Neuronal stem cell (in vitro differentiated cells): ENCODE results near the gene CNNM1.

Experiments
- DNase-seq: peaks from one replicate; pipeline ENCODE4 v3.0.0-alpha.2; 2013; ENCODE audit warnings: low spot score
- H2AFZ ChIP-seq: one replicate; pipeline ENCODE4 v1.6.1; 2013; ENCODE audit warnings: mild to moderate bottlenecking, low read length, inconsistent platforms
- H2AK5ac ChIP-seq: 2 replicates; pipeline ENCODE4 v1.6.1; 2013; ENCODE audit warnings: low read depth, mild to moderate bottlenecking, inconsistent platforms, low read length, moderate library complexity, mixed read lengths
- H2BK120ac ChIP-seq: 2 replicates; pipeline ENCODE4 v1.6.1; 2013; ENCODE audit warnings: low read depth, mild to moderate bottlenecking, inconsistent platforms, low read length, moderate library complexity, mixed read lengths
- H2BK12ac ChIP-seq: one replicate; pipeline ENCODE4 v1.6.1; 2013; ENCODE audit warnings: low read length, inconsistent platforms
- H2BK15ac ChIP-seq: 2 replicates; pipeline ENCODE4 v1.6.1; 2013; ENCODE audit warnings: mild to moderate bottlenecking, low read length, inconsistent platforms, mixed read lengths
- H2BK5ac ChIP-seq: one replicate; pipeline ENCODE4 v1.6.1; 2013; ENCODE audit warnings: inconsistent platforms, mild to moderate bottlenecking, low read length, moderate library complexity
- H3K14ac ChIP-seq: one replicate; pipeline ENCODE4 v1.6.1; 2013; ENCODE audit warnings: low read length, inconsistent platforms
- H3K18ac ChIP-seq: 2 replicates; pipeline ENCODE4 v1.6.1; 2013; ENCODE audit warnings: low read length, inconsistent platforms
- H3K23ac ChIP-seq: 2 replicates; pipeline ENCODE4 v1.6.1; 2013; ENCODE audit warnings: low read depth, mild to moderate bottlenecking, mixed read lengths, low read length, inconsistent platforms; ENCODE audit not compliant: poor library complexity
- H3K27ac ChIP-seq: replicated peaks from 3 replicates; pipeline ENCODE4 v1.5.1; 2013; ENCODE audit warnings: low read length, inconsistent platforms
- H3K27me3 ChIP-seq, 3 experiments: 2 replicates each; pipeline ENCODE4 v1.6.1; 2013; ENCODE audit warnings: low read length in 3 of 3, mild to moderate bottlenecking in 2 of 3, inconsistent platforms in 1 of 3, low read depth in 1 of 3, mixed read lengths in 1 of 3, moderate library complexity in 1 of 3; ENCODE audit not compliant: control insufficient read depth in 3 of 3, insufficient read depth in 3 of 3
- H3K36me3 ChIP-seq, 2 donors: replicated peaks in 1 of 2; 2 replicates each; pipeline ENCODE4 v1.6.1; 2013; ENCODE audit warnings: low read length in 2 of 2; ENCODE audit not compliant: control insufficient read depth in 2 of 2, insufficient read depth in 2 of 2
- H3K4ac ChIP-seq: 2 replicates; pipeline ENCODE4 v1.6.1; 2013; ENCODE audit warnings: inconsistent platforms, mild to moderate bottlenecking, low read length, moderate library complexity
- H3K4me1 ChIP-seq, 2 donors: 1 replicate in 1 of 2; 2 replicates in 1 of 2; pipeline ENCODE4 v1.6.1; 2013; ENCODE audit warnings: low read length in 2 of 2, low read depth in 1 of 2; ENCODE audit not compliant: control insufficient read depth in 2 of 2, insufficient read depth in 1 of 2
- H3K4me2 ChIP-seq: one replicate; pipeline ENCODE4 v1.6.1; 2013; ENCODE audit warnings: mild to moderate bottlenecking, low read length, inconsistent platforms; ENCODE audit not compliant: insufficient read depth, poor library complexity, severe bottlenecking
- H3K4me3 ChIP-seq, 2 donors: 2 replicates each; pipeline ENCODE4 v1.5.1; 2013; ENCODE audit warnings: low read length in 2 of 2, mild to moderate bottlenecking in 2 of 2, inconsistent platforms in 1 of 2, moderate library complexity in 1 of 2
- H3K79me1 ChIP-seq: one replicate; pipeline ENCODE4 v1.6.1; 2013; ENCODE audit warnings: low read depth, mild to moderate bottlenecking, inconsistent platforms, low read length, moderate library complexity
- H3K9ac ChIP-seq: one replicate; pipeline ENCODE4 v1.6.1; 2013; ENCODE audit warnings: mild to moderate bottlenecking, low read depth, low read length, inconsistent platforms; ENCODE audit not compliant: poor library complexity
- H3K9me3 ChIP-seq, 2 donors: replicated peaks in 1 of 2; 2 replicates each; pipeline versions ENCODE3 to v1.6.1; 2013; ENCODE audit warnings: low read length in 2 of 2, mild to moderate bottlenecking in 2 of 2, inconsistent platforms in 1 of 2, low read depth in 1 of 2, mixed read lengths in 1 of 2, moderate library complexity in 1 of 2; ENCODE audit not compliant: control insufficient read depth in 2 of 2, insufficient read depth in 1 of 2
- H4K8ac ChIP-seq: one replicate; pipeline ENCODE4 v1.6.1; 2013; ENCODE audit warnings: low read depth, mild to moderate bottlenecking, inconsistent platforms, low read length, moderate library complexity
- H4K91ac ChIP-seq: one replicate; pipeline ENCODE4 v1.6.1; 2013; ENCODE audit warnings: low read length, low read depth, mild to moderate bottlenecking, inconsistent platforms; ENCODE audit not compliant: poor library complexity
- WGBS, 2 donors: extraction: QIAGEN DNeasy Blood & Tissue Kit; methylation state at CpG; one replicate each; pipeline ENCODE4 v1.1.7; 2013; ENCODE audit warnings: missing lambda C conversion rate in 2 of 2, mixed read lengths in 1 of 2; ENCODE audit not compliant: insufficient read length in 2 of 2, insufficient replicate concordance in 1 of 2; ENCODE audit errors: extremely low coverage in 2 of 2; 5-methylcytosine and 5-hydroxymethylcytosine counted together

CNNM1 gene

DNA sequence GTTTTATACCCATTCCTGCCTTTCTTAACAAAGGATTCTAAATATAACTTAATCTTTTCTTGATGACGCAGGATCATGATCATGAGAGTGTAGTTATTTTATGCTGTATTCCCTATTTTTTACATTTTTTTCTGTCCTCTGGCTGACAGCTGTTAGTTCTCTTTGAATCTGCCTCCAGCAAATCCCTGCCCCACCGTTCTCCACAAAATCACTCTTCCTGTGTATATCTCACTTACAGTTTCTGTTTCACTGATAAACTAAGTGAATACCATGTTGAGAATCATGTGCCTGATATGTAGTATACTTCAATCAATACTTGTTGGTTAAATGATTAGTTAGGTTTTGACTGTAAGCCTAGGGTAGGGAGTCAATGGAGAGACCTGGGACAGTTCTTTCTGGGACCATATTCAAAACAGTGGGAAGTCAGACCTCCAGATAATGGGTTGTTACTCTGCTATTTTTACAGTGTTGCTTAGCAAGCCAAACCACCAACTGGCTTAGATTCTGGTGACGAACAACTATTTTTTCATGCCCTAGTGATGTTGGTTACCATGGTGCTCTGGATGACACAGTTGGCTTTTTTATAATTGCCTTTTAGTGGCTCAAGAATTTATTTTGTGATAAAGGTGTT, 12.8 kb downstream of the CNNM1 start:
- Histone ChIP-seq H3K23ac (no peak overlapping the region), H3K27me3 (peaks cover 0 to 17% (median 0%) of the 10 kb centered on the region in 3 experiments), H2AFZ (no peak overlapping the region), H3K18ac (no peak overlapping the region), H2BK15ac (no peak overlapping the region), H2BK12ac (no peak overlapping the region), H3K4me1 (no peaks in the 10 kb centered on the region), H2BK5ac (no peak overlapping the region), H2AK5ac (no peak overlapping the region), H4K8ac (no peak overlapping the region), H3K36me3 (no peaks in the 10 kb centered on the region), H3K9ac (no peak overlapping the region), H3K4ac (no peak overlapping the region), H2BK120ac (no peak overlapping the region), H3K14ac (no peak overlapping the region), H3K9me3 (no peaks in the 10 kb centered on the region), H3K4me2 (no peak overlapping the region), H3K4me3 (no peak overlapping the region), H3K27ac (no peak overlapping the region), H4K91ac (no peak overlapping the region), H3K79me1 (no peaks in the 10 kb centered on the region)
- no peak for DNase-seq
- WGBS, 2 donors: no CpG with 5 or more reads among the region's 3 CpGs

DNA sequence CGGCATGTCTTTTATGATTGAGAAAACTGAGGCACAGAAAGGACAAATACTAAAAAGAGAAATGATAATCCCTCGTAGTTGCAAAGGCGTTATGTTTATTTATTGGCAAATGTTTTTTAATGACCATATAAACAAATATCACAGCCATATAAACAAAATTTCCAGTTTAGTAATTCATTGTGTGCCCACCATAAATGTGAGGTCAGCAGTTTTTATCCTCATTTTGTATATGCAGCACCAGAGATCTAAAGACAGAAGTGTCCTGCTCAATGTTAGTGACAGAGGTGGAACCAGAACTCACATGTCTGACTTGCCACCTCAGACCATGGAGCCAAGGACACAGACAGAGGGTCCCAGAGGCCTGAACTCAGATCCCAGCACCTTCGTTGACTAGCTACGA, 14.1 kb downstream of the CNNM1 start:
- Histone ChIP-seq H3K18ac (no peak overlapping the region), H2BK12ac (no peak overlapping the region), H2BK15ac (no peak overlapping the region), H3K4me3 (no peak overlapping the region), H3K14ac (no peak overlapping the region), H3K9ac (no peak overlapping the region), H3K4me2 (no peak overlapping the region), H3K27me3 (peaks cover 0 to 14% (median 0%) of the 10 kb centered on the region in 3 experiments), H2BK120ac (no peak overlapping the region), H3K4me1 (no peaks in the 10 kb centered on the region), H3K27ac (no peak overlapping the region), H2AK5ac (no peak overlapping the region), H2BK5ac (no peak overlapping the region), H4K91ac (no peak overlapping the region), H3K36me3 (no peaks in the 10 kb centered on the region), H3K4ac (no peak overlapping the region), H4K8ac (no peak overlapping the region), H3K23ac (no peak overlapping the region), H3K79me1 (no peaks in the 10 kb centered on the region), H3K9me3 (no peaks in the 10 kb centered on the region), H2AFZ (no peak overlapping the region)
- no CpG with 5 or more reads among the region's 5 CpGs for WGBS, 2 donors
- no peak for DNase-seq

DNA sequence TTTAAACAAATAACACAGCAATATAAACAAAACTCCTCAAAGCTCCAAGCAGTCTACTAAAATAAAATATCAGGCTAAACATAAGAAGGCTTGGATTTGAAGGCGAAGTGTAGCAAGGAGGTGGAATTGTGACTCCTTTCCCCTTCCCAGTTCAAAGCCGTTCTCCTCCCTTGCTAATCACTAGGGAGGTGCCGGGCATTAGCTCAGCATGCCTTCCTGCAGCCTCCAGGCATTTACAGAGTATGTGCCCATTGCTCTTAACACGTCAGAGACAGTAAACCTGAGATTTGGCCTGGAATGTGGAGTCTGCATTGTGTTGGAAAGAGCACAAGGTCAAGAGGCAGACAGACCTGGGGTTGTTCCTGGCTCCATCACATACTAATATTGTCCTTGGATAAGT, 15.6 kb downstream of the CNNM1 start:
- H3K14ac ChIP-seq: no peak overlapping the region
- no peak overlapping the region for H2AK5ac ChIP-seq
- no peaks in the 10 kb centered on the region for H3K4me1 ChIP-seq
- no peak overlapping the region for H3K4ac ChIP-seq
- no peak overlapping the region for H4K91ac ChIP-seq
- no peak overlapping the region for H4K8ac ChIP-seq
- H3K23ac ChIP-seq: no peak overlapping the region
- no peaks in the 10 kb centered on the region for H3K79me1 ChIP-seq
- H2BK5ac ChIP-seq: no peak overlapping the region
- no peak overlapping the region for H3K18ac ChIP-seq
- H3K9ac ChIP-seq: no peak overlapping the region
- H3K4me2 ChIP-seq: no peak overlapping the region
- H3K36me3 ChIP-seq: no peaks in the 10 kb centered on the region
- H2BK120ac ChIP-seq: no peak overlapping the region
- no peak overlapping the region for H3K4me3 ChIP-seq
- no peak overlapping the region for H2AFZ ChIP-seq
- no peak overlapping the region for H2BK12ac ChIP-seq
- DNase-seq: no peak
- no peak overlapping the region for H2BK15ac ChIP-seq
- H3K27me3 ChIP-seq: peaks cover 0 to 14% (median 0%) of the 10 kb centered on the region in 3 experiments
- H3K27ac ChIP-seq: no peak overlapping the region
- H3K9me3 ChIP-seq: no peaks in the 10 kb centered on the region
- WGBS, 2 donors: no CpG with 5 or more reads among the region's 4 CpGs

DNA sequence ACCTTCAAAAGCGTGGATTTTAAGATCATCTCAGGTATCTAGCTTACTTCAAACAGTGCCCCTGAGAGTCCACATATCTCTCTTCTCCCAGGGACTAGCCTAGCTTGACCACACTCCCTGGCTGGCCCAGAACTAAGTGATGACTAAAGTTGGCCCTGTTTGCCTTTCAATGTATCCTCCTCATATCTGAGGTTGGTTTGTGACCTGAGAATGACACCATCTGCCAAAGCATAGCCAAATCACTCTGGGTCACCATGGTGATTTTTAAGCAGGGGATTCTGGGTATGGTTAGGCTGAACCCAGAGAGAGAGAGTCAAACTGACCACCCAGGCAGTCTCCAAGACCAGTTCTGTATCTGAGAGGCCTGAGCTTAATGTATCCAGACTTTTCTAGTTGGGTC, 16.2 kb downstream of the CNNM1 start:
- Histone ChIP-seq H3K36me3 (no peaks in the 10 kb centered on the region), H3K9ac (no peak overlapping the region), H3K14ac (no peak overlapping the region), H2AK5ac (no peak overlapping the region), H3K23ac (no peak overlapping the region), H3K9me3 (no peaks in the 10 kb centered on the region), H4K91ac (no peak overlapping the region), H3K4me1 (no peaks in the 10 kb centered on the region), H3K27ac (no peak overlapping the region), H3K4me2 (no peak overlapping the region), H3K4ac (no peak overlapping the region), H3K4me3 (peak overlapping the region in 1 of 2 donors; percentile 30), H2BK12ac (no peak overlapping the region), H2BK5ac (no peak overlapping the region), H4K8ac (no peak overlapping the region), H3K79me1 (no peaks in the 10 kb centered on the region), H3K27me3 (peaks cover 0 to 14% (median 0%) of the 10 kb centered on the region in 3 experiments), H2BK120ac (no peak overlapping the region), H3K18ac (no peak overlapping the region), H2BK15ac (no peak overlapping the region), H2AFZ (no peak overlapping the region)
- no peak for DNase-seq
- WGBS, 2 donors: no CpG with 5 or more reads among the region's 1 CpG
